Tibial nerve (tissue), 3 donors: ENCODE data around the gene CHMP4B.

ENCODE experiments used
- CTCF ChIP-seq, 5 experiments: fragments of 200-600 bp in 3 of 5; fragments of 450-650 bp in 2 of 5; sonication (generic) in 3 of 5; IDR thresholded peaks; one replicate each; pipeline ENCODE4 v1.5.1; 2016 to 2019; ENCODE audit warnings: antibody characterized with exemption in 5 of 5, mild to moderate bottlenecking in 3 of 5, moderate library complexity in 2 of 5
- POLR2A ChIP-seq, 2 donors: fragments of 450-650 bp; IDR thresholded peaks; one replicate each; pipeline ENCODE4 v1.6.1; 2017; ENCODE audit warnings: antibody characterized with exemption in 2 of 2, mild to moderate bottlenecking in 2 of 2, moderate library complexity in 2 of 2

GRCh38 chr20:33772439-33772838 lies 38.7 kb upstream of the CHMP4B start:
- TF ChIP-seq POLR2A (IDR thresholded peaks at IDR 0.05) (no peak), CTCF (IDR thresholded peaks at IDR 0.05) (no peak)
